ENCODE measurements around the gene METTL9. TPM values are rescaled to one million over a fixed set of nuclear protein-coding genes. Genes with fewer than 3 reads are reported as not detected.

METTL9 gene
- total and polyA plus RNA-seq, 2 of the 13 experiments (the other 11 are each of a cell fraction or from before 2014, with no cell fraction given), result 123 to 204 TPM

DNA sequence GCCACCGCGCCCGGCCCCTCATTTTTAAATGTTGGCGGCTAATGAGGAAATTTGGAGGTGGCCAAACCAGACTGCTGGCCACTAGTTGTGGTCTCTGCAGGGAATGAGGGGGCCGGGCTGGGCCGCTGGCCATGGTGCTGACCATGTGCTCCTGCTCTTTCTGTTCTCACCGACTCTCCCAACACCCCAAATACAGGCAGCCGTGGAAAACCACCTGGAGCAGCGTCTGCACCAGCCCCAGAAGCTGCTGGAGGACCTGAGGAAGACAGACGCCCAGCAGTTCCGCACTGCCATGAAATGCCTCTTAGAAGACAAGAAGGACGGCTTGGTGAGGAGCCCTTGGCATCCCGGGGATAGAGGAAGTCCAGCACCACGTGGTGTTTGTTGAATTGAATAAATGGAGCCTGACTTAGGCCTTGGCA is 85.7 kb downstream of the METTL9 start (continued):
- TF ChIP-seq, protein P1, sequence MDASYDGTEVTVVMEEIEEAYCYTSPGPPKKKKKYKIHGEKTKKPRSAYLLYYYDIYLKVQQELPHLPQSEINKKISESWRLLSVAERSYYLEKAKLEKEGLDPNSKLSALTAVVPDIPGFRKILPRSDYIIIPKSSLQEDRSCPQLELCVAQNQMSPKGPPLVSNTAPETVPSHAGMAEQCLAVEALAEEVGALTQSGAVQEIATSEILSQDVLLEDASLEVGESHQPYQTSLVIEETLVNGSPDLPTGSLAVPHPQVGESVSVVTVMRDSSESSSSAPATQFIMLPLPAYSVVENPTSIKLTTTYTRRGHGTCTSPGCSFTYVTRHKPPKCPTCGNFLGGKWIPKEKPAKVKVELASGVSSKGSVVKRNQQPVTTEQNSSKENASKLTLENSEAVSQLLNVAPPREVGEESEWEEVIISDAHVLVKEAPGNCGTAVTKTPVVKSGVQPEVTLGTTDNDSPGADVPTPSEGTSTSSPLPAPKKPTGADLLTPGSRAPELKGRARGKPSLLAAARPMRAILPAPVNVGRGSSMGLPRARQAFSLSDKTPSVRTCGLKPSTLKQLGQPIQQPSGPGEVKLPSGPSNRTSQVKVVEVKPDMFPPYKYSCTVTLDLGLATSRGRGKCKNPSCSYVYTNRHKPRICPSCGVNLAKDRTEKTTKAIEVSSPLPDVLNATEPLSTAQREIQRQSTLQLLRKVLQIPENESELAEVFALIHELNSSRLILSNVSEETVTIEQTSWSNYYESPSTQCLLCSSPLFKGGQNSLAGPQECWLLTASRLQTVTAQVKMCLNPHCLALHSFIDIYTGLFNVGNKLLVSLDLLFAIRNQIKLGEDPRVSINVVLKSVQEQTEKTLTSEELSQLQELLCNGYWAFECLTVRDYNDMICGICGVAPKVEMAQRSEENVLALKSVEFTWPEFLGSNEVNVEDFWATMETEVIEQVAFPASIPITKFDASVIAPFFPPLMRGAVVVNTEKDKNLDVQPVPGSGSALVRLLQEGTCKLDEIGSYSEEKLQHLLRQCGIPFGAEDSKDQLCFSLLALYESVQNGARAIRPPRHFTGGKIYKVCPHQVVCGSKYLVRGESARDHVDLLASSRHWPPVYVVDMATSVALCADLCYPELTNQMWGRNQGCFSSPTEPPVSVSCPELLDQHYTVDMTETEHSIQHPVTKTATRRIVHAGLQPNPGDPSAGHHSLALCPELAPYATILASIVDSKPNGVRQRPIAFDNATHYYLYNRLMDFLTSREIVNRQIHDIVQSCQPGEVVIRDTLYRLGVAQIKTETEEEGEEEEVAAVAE (CRISPR knock-in tag; IDR thresholded peaks at IDR 0.05; ENCODE audit: borderline replicate concordance), result no peak
- TF ChIP-seq ZNF124 (CRISPR knock-in tag; IDR thresholded peaks at IDR 0.05), result no peak
- 0 out of 2 replicates have a peak, but pooled peaks have one; percentile 46 for TF ChIP-seq ZNF484 (CRISPR knock-in tag; IDR thresholded peaks at IDR 0.05; ENCODE audit: borderline replicate concordance, low read depth)
- 0 out of 2 replicates have a peak, but pooled peaks have one; percentile 30 for TF ChIP-seq ZNF772 (CRISPR knock-in tag; IDR thresholded peaks at IDR 0.05)
- TF ChIP-seq ZNF383 (CRISPR knock-in tag; IDR thresholded peaks at IDR 0.05; ENCODE audit: borderline replicate concordance), result no peak
- no peak for TF ChIP-seq RFX1 (IDR thresholded peaks at IDR 0.05)
- no peak for TF ChIP-seq TOPORS (CRISPR knock-in tag; IDR thresholded peaks at IDR 0.05)
- TF ChIP-seq ZNF747 (CRISPR knock-in tag; IDR thresholded peaks at IDR 0.05; ENCODE audit: borderline replicate concordance), result no peak
- no peak for TF ChIP-seq ZNF460 (CRISPR knock-in tag; IDR thresholded peaks at IDR 0.05; ENCODE audit: borderline replicate concordance)
- TF ChIP-seq, protein P2, sequence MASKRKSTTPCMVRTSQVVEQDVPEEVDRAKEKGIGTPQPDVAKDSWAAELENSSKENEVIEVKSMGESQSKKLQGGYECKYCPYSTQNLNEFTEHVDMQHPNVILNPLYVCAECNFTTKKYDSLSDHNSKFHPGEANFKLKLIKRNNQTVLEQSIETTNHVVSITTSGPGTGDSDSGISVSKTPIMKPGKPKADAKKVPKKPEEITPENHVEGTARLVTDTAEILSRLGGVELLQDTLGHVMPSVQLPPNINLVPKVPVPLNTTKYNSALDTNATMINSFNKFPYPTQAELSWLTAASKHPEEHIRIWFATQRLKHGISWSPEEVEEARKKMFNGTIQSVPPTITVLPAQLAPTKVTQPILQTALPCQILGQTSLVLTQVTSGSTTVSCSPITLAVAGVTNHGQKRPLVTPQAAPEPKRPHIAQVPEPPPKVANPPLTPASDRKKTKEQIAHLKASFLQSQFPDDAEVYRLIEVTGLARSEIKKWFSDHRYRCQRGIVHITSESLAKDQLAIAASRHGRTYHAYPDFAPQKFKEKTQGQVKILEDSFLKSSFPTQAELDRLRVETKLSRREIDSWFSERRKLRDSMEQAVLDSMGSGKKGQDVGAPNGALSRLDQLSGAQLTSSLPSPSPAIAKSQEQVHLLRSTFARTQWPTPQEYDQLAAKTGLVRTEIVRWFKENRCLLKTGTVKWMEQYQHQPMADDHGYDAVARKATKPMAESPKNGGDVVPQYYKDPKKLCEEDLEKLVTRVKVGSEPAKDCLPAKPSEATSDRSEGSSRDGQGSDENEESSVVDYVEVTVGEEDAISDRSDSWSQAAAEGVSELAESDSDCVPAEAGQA (IDR thresholded peaks at IDR 0.05; ENCODE audit: low read depth), result no peak
- TF ChIP-seq, protein P2 (CRISPR knock-in tag; IDR thresholded peaks at IDR 0.05; ENCODE audit: borderline replicate concordance), result no peak; the same call in 1 of the 2 replicates
- no peak for TF ChIP-seq ZNF34 (CRISPR knock-in tag; IDR thresholded peaks at IDR 0.05; ENCODE audit: borderline replicate concordance)
- no peak for TF ChIP-seq TOE1 (CRISPR knock-in tag; IDR thresholded peaks at IDR 0.05)
- TF ChIP-seq PLRG1 (conservative IDR thresholded peaks at IDR 0.05), result no peak
- peak; percentile 88 for TF ChIP-seq EHMT2 (IDR thresholded peaks at IDR 0.05; ENCODE audit: borderline replicate concordance, low read depth, low read length)
- TF ChIP-seq, protein P3, sequence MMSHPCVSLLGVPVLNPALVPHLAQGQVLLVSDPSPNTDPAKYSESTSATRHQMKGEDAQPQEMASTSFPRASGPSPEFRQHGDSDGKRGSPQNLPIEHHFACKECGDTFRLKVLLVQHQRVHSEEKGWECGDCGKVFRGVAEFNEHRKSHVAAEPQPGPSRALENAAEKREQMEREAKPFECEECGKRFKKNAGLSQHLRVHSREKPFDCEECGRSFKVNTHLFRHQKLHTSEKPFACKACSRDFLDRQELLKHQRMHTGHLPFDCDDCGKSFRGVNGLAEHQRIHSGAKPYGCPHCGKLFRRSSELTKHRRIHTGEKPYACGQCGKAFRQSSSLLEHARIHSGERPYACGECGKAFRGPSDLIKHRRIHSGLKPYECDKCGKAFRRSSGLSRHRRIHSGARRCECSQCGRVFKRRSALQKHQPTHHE (CRISPR knock-in tag; IDR thresholded peaks at IDR 0.05; ENCODE audit: borderline replicate concordance), result no peak
- no peak for TF ChIP-seq ISL2 (CRISPR knock-in tag; IDR thresholded peaks at IDR 0.05)
- TF ChIP-seq FOXK2 (IDR thresholded peaks at IDR 0.05), result no peak
- TF ChIP-seq KAT2B (IDR thresholded peaks at IDR 0.05; ENCODE audit: borderline replicate concordance, low read depth, low read length), result no peak
- 0 out of 2 replicates have a peak, but pooled peaks have one; percentile 43 for TF ChIP-seq KLF15 (CRISPR knock-in tag; IDR thresholded peaks at IDR 0.05; ENCODE audit: borderline replicate concordance)
- TF ChIP-seq ZNF367 (CRISPR knock-in tag; IDR thresholded peaks at IDR 0.05; ENCODE audit: borderline replicate concordance), result no peak

All from HepG2 (cell line).